RWPE2 (cell line): ENCODE results near the gene SCN5A.
A peak's percentile ranks its signal among the peaks of the same experiment; 100 is the strongest.

Experiments
- ATAC-seq: fragments of 200-7000 bp; cut with Tn5 transposase; 3 replicates; pipeline ENCODE4 v1.9.1; 2021; ENCODE audit warnings: low read depth
- DNase-seq: peaks from one replicate; pipeline ENCODE4 v3.0.0-alpha.2; 2020; ENCODE audit warnings: low spot score
- H3K27ac ChIP-seq: fragments of 450-650 bp; 2 replicates; pipeline ENCODE4 v1.5.1; 2017; ENCODE audit warnings: mild to moderate bottlenecking; ENCODE audit not compliant: poor library complexity, severe bottlenecking
- H3K27me3 ChIP-seq: fragments of 250-450 bp; sonication (Bioruptor Pico); 2 replicates; pipeline ENCODE4 v1.5.1; 2021; ENCODE audit warnings: mild to moderate bottlenecking, moderate library complexity; ENCODE audit not compliant: insufficient read depth, poor library complexity, severe bottlenecking
- H3K36me3 ChIP-seq: fragments of 250-450 bp; sonication (Bioruptor Pico); 2 replicates; pipeline ENCODE4 v1.5.1; 2020; ENCODE audit warnings: low read depth, mild to moderate bottlenecking, moderate library complexity
- H3K4me1 ChIP-seq: fragments of 250-450 bp; sonication (Bioruptor Pico); 2 replicates; pipeline ENCODE4 v1.5.1; 2021; ENCODE audit warnings: mild to moderate bottlenecking, moderate library complexity; ENCODE audit not compliant: insufficient read depth, poor library complexity, severe bottlenecking
- H3K4me3 ChIP-seq: fragments of 250-450 bp; sonication (Bioruptor Pico); 2 replicates; pipeline ENCODE4 v1.5.1; 2021; ENCODE audit warnings: mild to moderate bottlenecking, moderate library complexity; ENCODE audit not compliant: severe bottlenecking
- H3K9me3 ChIP-seq: fragments of 250-450 bp; sonication (Bioruptor Pico); 2 replicates; pipeline ENCODE4 v1.5.1; 2021; ENCODE audit warnings: mild to moderate bottlenecking, moderate library complexity; ENCODE audit not compliant: severe bottlenecking
- CTCF ChIP-seq: fragments of 450-650 bp; IDR thresholded peaks from one replicate; pipeline ENCODE4 v1.5.1; 2017; ENCODE audit warnings: mild to moderate bottlenecking, moderate library complexity; ENCODE audit not compliant: poor library complexity, severe bottlenecking

The SCN5A gene

GRCh38 chr3:38649500-38650247 lies at the start of gene SCN5A:
Gene SCN5A (minus strand): TSS chr3:38649687. CDS start chr3:38633307, 16,380 bp downstream.
- no peak for DNase-seq
- peaks cover 2% of the 10 kb centered on the region for H3K9me3 ChIP-seq
- H3K4me3 ChIP-seq = peak within 1 kb of the TSS; percentile 42
- ATAC-seq = peak; percentile 69
- no peak for TF ChIP-seq CTCF
- no peak within 1 kb of the TSS for H3K27ac ChIP-seq
- peaks cover 25% of the 10 kb centered on the region for H3K27me3 ChIP-seq
- H3K4me1 ChIP-seq = no peaks in the 10 kb centered on the region
- no peaks in the 10 kb centered on the region for H3K36me3 ChIP-seq

- TF ChIP-seq CTCF = no peak
Measured at GRCh38 chr3:38698760-38699159, 49.3 kb upstream of the SCN5A start.

GRCh38 chr3:38698061-38698460 lies 48.6 kb upstream of the SCN5A start:
- Histone ChIP-seq H3K9me3 (no peaks in the 10 kb centered on the region), H3K36me3 (no peaks in the 10 kb centered on the region), H3K4me1 (no peaks in the 10 kb centered on the region), H3K27ac (no peak overlapping the region), H3K27me3 (no peaks in the 10 kb centered on the region), H3K4me3 (no peak overlapping the region)
- DNase-seq (no peak), ATAC-seq (no peak)
- TF ChIP-seq CTCF = no peak

More at GRCh38 chr3:38698760-38699159, 49.3 kb upstream of the SCN5A start:
- Histone ChIP-seq H3K36me3 (no peaks in the 10 kb centered on the region), H3K9me3 (no peaks in the 10 kb centered on the region), H3K27me3 (no peaks in the 10 kb centered on the region), H3K4me3 (no peak overlapping the region), H3K27ac (no peak overlapping the region), H3K4me1 (no peaks in the 10 kb centered on the region)
- DNase-seq = no peak
- no peak for ATAC-seq

- Histone ChIP-seq H3K27ac (no peak overlapping the region), H3K9me3 (no peaks in the 10 kb centered on the region), H3K4me3 (no peak overlapping the region), H3K4me1 (no peaks in the 10 kb centered on the region), H3K36me3 (no peaks in the 10 kb centered on the region), H3K27me3 (no peaks in the 10 kb centered on the region)
- DNase-seq (no peak), ATAC-seq (no peak)
- no peak for TF ChIP-seq CTCF
Measured at GRCh38 chr3:38696034-38696433, 46.5 kb upstream of the SCN5A start.

- no peak overlapping the region for H3K4me3 ChIP-seq
- DNase-seq (no peak), ATAC-seq (no peak)
- no peak overlapping the region for H3K27ac ChIP-seq
- H3K27me3 ChIP-seq = no peaks in the 10 kb centered on the region
- no peaks in the 10 kb centered on the region for H3K36me3 ChIP-seq
- TF ChIP-seq CTCF = no peak
- no peaks in the 10 kb centered on the region for H3K4me1 ChIP-seq
- H3K9me3 ChIP-seq = no peaks in the 10 kb centered on the region
Measured at GRCh38 chr3:38690185-38690584, 40.7 kb upstream of the SCN5A start.
